Astrocyte (in vitro differentiated cells and primary cell): ENCODE data around the gene GXYLT2. TPM values are rescaled to one million over a fixed set of nuclear protein-coding genes. Genes with fewer than 3 reads are reported as not detected.
"Not testable (repeated sequence)": the region's sequence is repeated elsewhere in the genome, so short reads cannot be mapped to it uniquely, and the experiment has no call there.

Source experiments
- DNase-seq: peaks from one replicate; pipeline ENCODE4 v3.0.0-alpha.2; 2010; ENCODE audit warnings: low read depth
- FAIRE-seq: peaks from 2 replicates; lab custom pipeline; 2011; peaks lifted over from hg19 to GRCh38; lab: Jason Lieb, UNC
- H2AFZ ChIP-seq: 2 replicates; pipeline ENCODE4 v1.6.0; 2012; ENCODE audit warnings: low read depth, low read length, inconsistent platforms
- H3K27ac ChIP-seq: 2 replicates; pipeline ENCODE4 v1.5.1; 2011; ENCODE audit warnings: low read depth, low read length, inconsistent platforms
- H3K27me3 ChIP-seq: 2 replicates; pipeline ENCODE4 v1.6.0; 2011; ENCODE audit warnings: low read length, inconsistent platforms; ENCODE audit not compliant: insufficient read depth
- H3K36me3 ChIP-seq: 2 replicates; pipeline ENCODE4 v1.5.1; 2011; ENCODE audit warnings: low read length, inconsistent platforms; ENCODE audit not compliant: insufficient read depth
- H3K4me1 ChIP-seq: 2 replicates; pipeline ENCODE4 v1.5.1; 2011; ENCODE audit warnings: low read length, inconsistent platforms; ENCODE audit not compliant: insufficient read depth
- H3K4me2 ChIP-seq: 2 replicates; pipeline ENCODE4 v1.6.0; 2012; ENCODE audit warnings: low read length, inconsistent platforms
- H3K4me3 ChIP-seq: 2 replicates; pipeline ENCODE4 v1.5.1; 2011; ENCODE audit warnings: low read depth, mild to moderate bottlenecking, low read length, inconsistent platforms; ENCODE audit not compliant: insufficient read depth
- H3K79me2 ChIP-seq: 2 replicates; pipeline ENCODE4 v1.6.0; 2012; ENCODE audit warnings: mild to moderate bottlenecking, low read length, inconsistent platforms; ENCODE audit not compliant: insufficient read depth
- H3K9ac ChIP-seq: 2 replicates; pipeline ENCODE4 v1.6.0; 2012; ENCODE audit warnings: mild to moderate bottlenecking, low read length, inconsistent platforms
- H3K9me3 ChIP-seq: 2 replicates; pipeline ENCODE4 v1.5.1; 2012; ENCODE audit warnings: low read depth, mild to moderate bottlenecking, low read length, inconsistent platforms; ENCODE audit not compliant: insufficient read depth
- H4K20me1 ChIP-seq: 2 replicates; pipeline ENCODE4 v1.6.0; 2012; ENCODE audit warnings: low read length, inconsistent platforms; ENCODE audit not compliant: insufficient read depth
- H3K27ac Mint-ChIP-seq: one replicate; pipeline ENCODE4 v1.8.0; 2021; ENCODE audit warnings: mild to moderate bottlenecking, mixed read lengths; ENCODE audit not compliant: unreplicated experiment
- H3K27me3 Mint-ChIP-seq: one replicate; pipeline ENCODE4 v1.8.0; 2021; ENCODE audit warnings: low read depth, mixed read lengths; ENCODE audit not compliant: unreplicated experiment
- H3K36me3 Mint-ChIP-seq: one replicate; pipeline ENCODE4 v1.8.0; 2021; ENCODE audit warnings: low read depth, mixed read lengths; ENCODE audit not compliant: unreplicated experiment
- H3K4me1 Mint-ChIP-seq: one replicate; pipeline ENCODE4 v1.8.0; 2021; ENCODE audit warnings: low read depth, mixed read lengths; ENCODE audit not compliant: unreplicated experiment
- H3K4me3 Mint-ChIP-seq: one replicate; pipeline ENCODE4 v1.8.0; 2021; ENCODE audit warnings: mild to moderate bottlenecking, moderate library complexity, mixed read lengths; ENCODE audit not compliant: unreplicated experiment
- H3K9me3 Mint-ChIP-seq: one replicate; pipeline ENCODE4 v1.8.0; 2021; ENCODE audit warnings: mild to moderate bottlenecking, mixed read lengths; ENCODE audit not compliant: unreplicated experiment
- CTCF ChIP-seq: IDR thresholded peaks from 2 replicates; pipeline ENCODE4 v1.5.1; 2011; ENCODE audit warnings: low read depth, mild to moderate bottlenecking, inconsistent platforms, low read length, moderate library complexity; ENCODE audit not compliant: insufficient read depth
- EZH2 ChIP-seq: IDR thresholded peaks from 2 replicates; pipeline ENCODE4 v1.6.1; 2012; ENCODE audit warnings: mild to moderate bottlenecking, low read length, inconsistent platforms; ENCODE audit not compliant: insufficient read depth
- total RNA-seq: library from RNA; stranded (reverse); gene quantifications from 2 replicates; pipeline ENCODE4 v1.2.1, GENCODE V29; 2021

The GXYLT2 gene
- total RNA-seq, 1 donor from 2014 or later, result 62.6 TPM

- Histone ChIP-seq H3K27ac (peak overlapping the region; percentile 87), H2AFZ (no peak overlapping the region), H4K20me1 (peaks cover 51% of the 10 kb centered on the region), H3K9ac (peak overlapping the region; percentile 96), H3K27me3 (no peaks in the 10 kb centered on the region), H3K9me3 (no peaks in the 10 kb centered on the region), H3K4me3 (peak overlapping the region; percentile 94), H3K4me2 (peak overlapping the region; percentile 94), H3K79me2 (peaks cover 60% of the 10 kb centered on the region), H3K4me1 (peaks cover 18% of the 10 kb centered on the region), H3K36me3 (peaks cover 6% of the 10 kb centered on the region)
- H3K27me3 Mint-ChIP-seq, result no peaks in the 10 kb centered on the region
- peak overlapping the region; percentile 82 for H3K27ac Mint-ChIP-seq
- H3K36me3 Mint-ChIP-seq, result no peaks in the 10 kb centered on the region
- DNase-seq, result peak; percentile 34
- peak overlapping the region; percentile 90 for H3K4me3 Mint-ChIP-seq
- H3K9me3 Mint-ChIP-seq, result no peaks in the 10 kb centered on the region
- H3K4me1 Mint-ChIP-seq, result peaks cover 19% of the 10 kb centered on the region
- no peak for FAIRE-seq
- peak; percentile 54 for TF ChIP-seq CTCF
- TF ChIP-seq EZH2, result no peak
These were observed 109.6 kb downstream of the GXYLT2 start for GRCh38 chr3:72997421-72997961.

- peak overlapping the region; percentile 90 for H3K4me3 Mint-ChIP-seq
- Histone ChIP-seq H3K27me3 (no peaks in the 10 kb centered on the region), H3K36me3 (peaks cover 8% of the 10 kb centered on the region), H3K9me3 (no peaks in the 10 kb centered on the region), H4K20me1 (peaks cover 60% of the 10 kb centered on the region), H3K4me2 (peak overlapping the region; percentile 94), H3K27ac (no peak overlapping the region), H3K4me3 (peak overlapping the region; percentile 94), H3K4me1 (peaks cover 18% of the 10 kb centered on the region), H3K9ac (peak overlapping the region; percentile 96), H3K79me2 (peaks cover 68% of the 10 kb centered on the region), H2AFZ (no peak overlapping the region)
- H3K27me3 Mint-ChIP-seq, result no peaks in the 10 kb centered on the region
- DNase-seq (no peak), FAIRE-seq (no peak)
- no peaks in the 10 kb centered on the region for H3K36me3 Mint-ChIP-seq
- no peaks in the 10 kb centered on the region for H3K9me3 Mint-ChIP-seq
- TF ChIP-seq CTCF (no peak), EZH2 (no peak)
- peaks cover 19% of the 10 kb centered on the region for H3K4me1 Mint-ChIP-seq
- peak overlapping the region; percentile 47 for H3K27ac Mint-ChIP-seq
These were observed 110.6 kb downstream of the GXYLT2 start for GRCh38 chr3:72998466-72998865.

- no peak for TF ChIP-seq CTCF
- TF ChIP-seq EZH2, result no peak
These were observed 112.1 kb downstream of the GXYLT2 start for GRCh38 chr3:72999951-73000350.

GRCh38 chr3:73003050-73003449 lies 115.2 kb downstream of the GXYLT2 start:
- H3K9me3 ChIP-seq, H3K27me3 Mint-ChIP-seq, H3K27ac ChIP-seq, H3K9ac ChIP-seq, H3K4me3 Mint-ChIP-seq, H3K4me2 ChIP-seq, DNase-seq, H3K9me3 Mint-ChIP-seq, FAIRE-seq, H2AFZ ChIP-seq, H3K27me3 ChIP-seq, H3K27ac Mint-ChIP-seq, H3K36me3 Mint-ChIP-seq, H3K4me3 ChIP-seq: not testable (repeated sequence)
- Histone ChIP-seq H3K79me2 (peaks cover 99% of the 10 kb centered on the region), H4K20me1 (peaks cover 96% of the 10 kb centered on the region), H3K36me3 (peaks cover 15% of the 10 kb centered on the region), H3K4me1 (peaks cover 15% of the 10 kb centered on the region)
- peaks cover 16% of the 10 kb centered on the region for H3K4me1 Mint-ChIP-seq

More at GRCh38 chr3:72999951-73000350, 112.1 kb downstream of the GXYLT2 start:
- no peaks in the 10 kb centered on the region for H3K9me3 Mint-ChIP-seq
- H3K27ac Mint-ChIP-seq, result no peak overlapping the region
- H3K4me1 Mint-ChIP-seq, result peaks cover 19% of the 10 kb centered on the region
- H3K4me3 Mint-ChIP-seq, result peak overlapping the region; percentile 90
- Histone ChIP-seq H3K36me3 (peaks cover 8% of the 10 kb centered on the region), H2AFZ (no peak overlapping the region), H3K79me2 (peaks cover 83% of the 10 kb centered on the region), H3K27me3 (no peaks in the 10 kb centered on the region), H4K20me1 (peaks cover 75% of the 10 kb centered on the region), H3K4me3 (peak overlapping the region; percentile 94), H3K4me2 (peak overlapping the region; percentile 94), H3K4me1 (peaks cover 18% of the 10 kb centered on the region), H3K9ac (peak overlapping the region; percentile 32), H3K9me3 (no peaks in the 10 kb centered on the region), H3K27ac (no peak overlapping the region)
- no peaks in the 10 kb centered on the region for H3K36me3 Mint-ChIP-seq
- FAIRE-seq (no peak), DNase-seq (no peak)
- no peaks in the 10 kb centered on the region for H3K27me3 Mint-ChIP-seq
